MCF 10A (cell line): ENCODE results near the gene OSBPL3. TPM values are rescaled to one million over a fixed set of nuclear protein-coding genes. Genes with fewer than 3 reads are reported as not detected.

Experiments used
- BruUV-seq: library from RNA; stranded (reverse); fragments of 400-500 nt; replicated peaks from 2 replicates; lab custom pipeline; 2021; lab: Mats Ljungman, UMichigan
- CTCF ChIA-PET: fragments of 300-600 bp; sonication (Branson Sonifier 250); formaldehyde crosslinking; extraction: SDS; loops from one replicate; lab custom pipeline; 2021; ENCODE audit warnings: antibody characterized with exemption, inconsistent platforms; lab: Yijun Ruan, JAX
- POLR2A ChIA-PET: fragments of 300-600, 350-650 bp; sonication (Branson Sonifier 250); formaldehyde crosslinking; extraction: SDS; loops from one replicate; lab custom pipeline; 2020; ENCODE audit warnings: antibody characterized with exemption, inconsistent platforms; lab: Yijun Ruan, JAX
- DNase-seq: peaks from one replicate; pipeline ENCODE4 v3.0.0-alpha.2; 2018; ENCODE audit not compliant: unreplicated experiment
- H3K27ac Mint-ChIP-seq: one replicate; pipeline ENCODE4 v1.8.0; 2022; ENCODE audit warnings: mild to moderate bottlenecking, low read depth, mixed read lengths; ENCODE audit not compliant: unreplicated experiment
- H3K27me3 Mint-ChIP-seq: one replicate; pipeline ENCODE4 v1.8.0; 2022; ENCODE audit warnings: mixed read lengths; ENCODE audit not compliant: insufficient read depth, unreplicated experiment
- H3K36me3 Mint-ChIP-seq: one replicate; pipeline ENCODE4 v1.8.0; 2022; ENCODE audit warnings: mild to moderate bottlenecking, moderate library complexity, mixed read lengths; ENCODE audit not compliant: insufficient read depth, unreplicated experiment
- H3K4me1 Mint-ChIP-seq: one replicate; pipeline ENCODE4 v1.8.0; 2022; ENCODE audit warnings: mixed read lengths; ENCODE audit not compliant: insufficient read depth, unreplicated experiment
- H3K4me3 Mint-ChIP-seq: one replicate; pipeline ENCODE4 v1.8.0; 2022; ENCODE audit warnings: mild to moderate bottlenecking, moderate library complexity, mixed read lengths; ENCODE audit not compliant: unreplicated experiment
- H3K9me3 Mint-ChIP-seq: one replicate; pipeline ENCODE4 v1.8.0; 2022; ENCODE audit warnings: mixed read lengths; ENCODE audit not compliant: unreplicated experiment
- intact Hi-C: fragments of 100-400 bp; cut with micrococcal nuclease; formaldehyde crosslinking; loops from 2 replicates; pipeline ENCODE4 v1.14.1; 2022
- total RNA-seq: library from RNA; stranded (reverse); gene quantifications from 2 replicates; pipeline ENCODE4 v1.2.3, GENCODE V29; 2022
- TF ChIP-seq, protein P1 (sequence below): fragments of 200-600 bp; IDR thresholded peaks from one replicate; pipeline ENCODE4 v1.8.0; 2022; ENCODE audit warnings: antibody characterized with exemption, mild to moderate bottlenecking; ENCODE audit not compliant: unreplicated experiment

The OSBPL3 gene
- total RNA-seq, 1 experiment from 2014 or later = 33.8 TPM

DNA sequence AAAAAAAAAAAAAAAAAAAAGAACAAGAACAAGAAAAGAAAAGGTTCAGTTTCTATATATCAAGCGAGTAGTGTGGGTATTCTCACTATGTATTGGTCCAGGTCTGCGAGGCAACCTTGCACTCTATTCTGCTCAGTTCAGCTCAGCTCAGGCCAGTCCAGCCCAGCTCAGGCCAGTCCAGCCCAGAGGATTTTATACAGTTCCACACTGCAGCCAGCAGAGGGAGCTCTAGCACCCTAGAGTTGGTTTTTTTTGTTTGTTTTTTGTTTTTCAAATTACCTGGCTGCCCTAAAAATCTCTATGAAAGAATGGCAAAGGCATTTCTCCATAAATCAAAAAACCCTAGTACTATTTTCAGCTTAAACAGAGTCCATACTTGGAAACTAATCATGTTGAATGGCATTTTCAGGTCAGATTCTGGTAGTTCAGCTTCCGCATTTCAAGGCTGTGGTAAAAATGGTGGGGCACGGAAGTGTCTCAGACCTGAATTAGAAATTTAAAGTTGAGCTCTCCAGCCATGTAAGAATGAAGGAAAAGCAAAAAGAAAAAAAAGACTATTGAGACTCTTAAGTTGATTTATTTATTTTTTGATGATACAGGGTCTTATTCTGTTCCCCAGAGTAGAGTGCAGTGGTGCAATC, 167.6 kb downstream of the OSBPL3 start:
- TF ChIP-seq, protein P1, sequence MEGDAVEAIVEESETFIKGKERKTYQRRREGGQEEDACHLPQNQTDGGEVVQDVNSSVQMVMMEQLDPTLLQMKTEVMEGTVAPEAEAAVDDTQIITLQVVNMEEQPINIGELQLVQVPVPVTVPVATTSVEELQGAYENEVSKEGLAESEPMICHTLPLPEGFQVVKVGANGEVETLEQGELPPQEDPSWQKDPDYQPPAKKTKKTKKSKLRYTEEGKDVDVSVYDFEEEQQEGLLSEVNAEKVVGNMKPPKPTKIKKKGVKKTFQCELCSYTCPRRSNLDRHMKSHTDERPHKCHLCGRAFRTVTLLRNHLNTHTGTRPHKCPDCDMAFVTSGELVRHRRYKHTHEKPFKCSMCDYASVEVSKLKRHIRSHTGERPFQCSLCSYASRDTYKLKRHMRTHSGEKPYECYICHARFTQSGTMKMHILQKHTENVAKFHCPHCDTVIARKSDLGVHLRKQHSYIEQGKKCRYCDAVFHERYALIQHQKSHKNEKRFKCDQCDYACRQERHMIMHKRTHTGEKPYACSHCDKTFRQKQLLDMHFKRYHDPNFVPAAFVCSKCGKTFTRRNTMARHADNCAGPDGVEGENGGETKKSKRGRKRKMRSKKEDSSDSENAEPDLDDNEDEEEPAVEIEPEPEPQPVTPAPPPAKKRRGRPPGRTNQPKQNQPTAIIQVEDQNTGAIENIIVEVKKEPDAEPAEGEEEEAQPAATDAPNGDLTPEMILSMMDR = peak; percentile 82
- ChIA-PET CTCF (interaction anchor here (0.6 to 11.5 kb wide), 80 partner anchors 8 to 1869 kb away, joined by 3 to 186 read pairs (median 4); partner anchors contain the start of gene OSBPL3), POLR2A (interaction anchor here (0.6 to 2.6 kb wide), 11 partner anchors 9 to 314 kb away, joined by 3 to 22 read pairs (median 4); partner anchors contain the start of gene OSBPL3)
- no TSS peak for BruUV-seq
- Mint-ChIP-seq H3K36me3 (peaks cover 76% of the 10 kb centered on the region), H3K27me3 (no peaks in the 10 kb centered on the region), H3K27ac (no peak overlapping the region), H3K4me1 (peaks cover 3% of the 10 kb centered on the region), H3K4me3 (no peak overlapping the region), H3K9me3 (no peaks in the 10 kb centered on the region)
- intact Hi-C loops = loop anchor here (1.0 kb wide), 3 partner anchors 258 to 286 kb away; no protein-coding TSS in a partner anchor
- DNase-seq = peak; percentile 60

DNA sequence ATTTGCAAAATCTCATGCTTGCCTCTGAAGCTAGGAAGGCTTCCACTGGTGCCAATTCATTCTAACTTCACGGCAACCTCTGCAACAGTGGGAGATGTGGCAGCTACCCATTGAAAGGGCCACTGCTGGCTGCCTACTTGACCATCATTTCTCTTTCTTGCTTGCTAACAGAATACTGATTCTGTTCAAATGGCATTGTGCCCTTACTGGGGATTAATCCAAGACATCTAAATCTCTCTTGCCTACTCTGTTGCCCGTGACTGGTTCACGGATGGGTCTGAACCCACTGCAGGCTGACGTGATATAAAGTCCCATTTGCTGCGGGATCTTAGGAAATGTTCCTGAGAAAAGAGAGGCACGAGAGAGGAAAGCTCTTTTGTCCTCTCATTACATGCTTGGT, 171.5 kb downstream of the OSBPL3 start:
- intact Hi-C loops = no loop called here
- Mint-ChIP-seq H3K27ac (no peak overlapping the region), H3K9me3 (no peaks in the 10 kb centered on the region)

DNA sequence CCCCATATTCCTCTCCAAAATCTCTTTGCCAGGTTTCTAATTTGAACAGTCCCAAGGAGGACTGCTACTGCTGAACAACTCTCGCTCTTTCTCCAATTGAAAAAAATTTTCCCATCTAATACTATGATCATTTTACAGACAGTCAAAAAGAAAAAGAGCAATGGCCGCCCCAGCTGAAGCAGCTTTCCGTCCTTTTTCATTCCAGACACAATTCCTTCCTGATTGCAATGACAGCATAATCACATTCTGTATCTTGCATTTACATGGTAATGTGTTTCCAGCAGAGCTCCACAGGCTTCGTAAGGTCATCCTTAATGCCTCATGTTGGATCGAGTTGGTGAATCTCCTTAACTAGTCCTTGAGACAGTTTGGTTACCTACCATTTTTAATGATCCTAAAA, 177.7 kb downstream of the OSBPL3 start:
- H3K27me3 Mint-ChIP-seq = no peaks in the 10 kb centered on the region
- no peak overlapping the region for H3K4me3 Mint-ChIP-seq
- H3K36me3 Mint-ChIP-seq = peaks cover 86% of the 10 kb centered on the region
- intact Hi-C loops = no loop called here
- H3K4me1 Mint-ChIP-seq = no peaks in the 10 kb centered on the region
- no peak for DNase-seq
- CTCF ChIA-PET = interaction anchor here (0.5 to 3.2 kb wide), 6 partner anchors 10 to 1354 kb away, joined by 3 to 27 read pairs (median 4); no protein-coding TSS in a partner anchor
- H3K9me3 Mint-ChIP-seq = no peaks in the 10 kb centered on the region
- no peak overlapping the region for H3K27ac Mint-ChIP-seq
- POLR2A ChIA-PET = interaction anchor here (0.7 kb wide), 1 partner anchor 51 kb away, joined by 3 read pairs; no protein-coding TSS in a partner anchor
- no TSS peak for BruUV-seq
- TF ChIP-seq, protein P1 = no peak

More for the DNA sequence above, 171.5 kb downstream of the OSBPL3 start:
- no peak overlapping the region for H3K4me3 Mint-ChIP-seq
- no peaks in the 10 kb centered on the region for H3K27me3 Mint-ChIP-seq
- ChIA-PET CTCF (interaction anchor here (0.6 to 11.5 kb wide), 7 partner anchors 19 to 292 kb away, joined by 3 to 186 read pairs (median 4); no protein-coding TSS in a partner anchor), POLR2A (interaction anchor here (1.4 kb wide), 1 partner anchor 9 kb away, joined by 4 read pairs; no protein-coding TSS in a partner anchor)
- DNase-seq = no peak
- H3K36me3 Mint-ChIP-seq = peaks cover 79% of the 10 kb centered on the region
- TF ChIP-seq, protein P1 = no peak
- H3K4me1 Mint-ChIP-seq = no peaks in the 10 kb centered on the region
- BruUV-seq = no TSS peak

DNA sequence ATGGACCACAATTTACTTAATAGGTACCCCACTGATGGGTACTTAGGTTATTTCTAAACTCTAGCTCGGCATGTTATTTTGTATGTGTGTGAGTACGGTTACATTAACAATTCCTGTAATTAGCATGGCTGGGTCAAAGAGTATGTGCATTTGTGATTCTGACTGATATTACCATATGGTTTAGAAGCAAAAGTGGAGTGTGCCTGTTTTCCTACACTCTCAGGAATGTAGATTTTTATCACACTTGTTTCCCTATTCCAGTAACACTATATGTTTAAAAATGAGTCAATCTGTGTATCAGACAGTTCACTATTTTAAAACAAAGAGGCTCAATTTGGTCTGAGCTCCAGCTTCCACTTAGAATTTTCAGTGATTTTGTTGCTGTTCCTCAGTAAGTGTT, 178.1 kb downstream of the OSBPL3 start:
- H3K4me3 Mint-ChIP-seq = no peak overlapping the region
- ChIA-PET POLR2A (interaction anchor here (1.1 kb wide), 1 partner anchor 10 kb away, joined by 4 read pairs; no protein-coding TSS in a partner anchor), CTCF (interaction anchor here (0.5 to 3.2 kb wide), 7 partner anchors 10 to 1231 kb away, joined by 3 to 27 read pairs (median 5); no protein-coding TSS in a partner anchor)
- TF ChIP-seq, protein P1 = no peak
- peaks cover 86% of the 10 kb centered on the region for H3K36me3 Mint-ChIP-seq
- H3K4me1 Mint-ChIP-seq = no peaks in the 10 kb centered on the region
- no peaks in the 10 kb centered on the region for H3K27me3 Mint-ChIP-seq
- no peak for DNase-seq
- no peak overlapping the region for H3K27ac Mint-ChIP-seq
- no TSS peak for BruUV-seq
- intact Hi-C loops = no loop called here
- H3K9me3 Mint-ChIP-seq = no peaks in the 10 kb centered on the region
